Brain microvascular endothelial cell (primary cell): ENCODE measurements around the gene ST8SIA6.

ENCODE experiments used
- DNase-seq: peaks from one replicate; pipeline ENCODE4 v3.0.0-alpha.2; 2020
- H3K27ac ChIP-seq: fragments of 250-450 bp; sonication (Bioruptor Pico); 2 replicates; pipeline ENCODE4 v1.5.1; 2020; ENCODE audit warnings: mild to moderate bottlenecking, moderate library complexity
- H3K27me3 ChIP-seq: fragments of 250-450 bp; sonication (Bioruptor Pico); replicated peaks from 2 replicates; pipeline ENCODE4 v1.5.1; 2020; ENCODE audit warnings: mild to moderate bottlenecking
- H3K36me3 ChIP-seq: fragments of 250-450 bp; sonication (Bioruptor Pico); replicated peaks from 2 replicates; pipeline ENCODE4 v1.5.1; 2020; ENCODE audit warnings: mild to moderate bottlenecking
- H3K4me3 ChIP-seq: 2 replicates; pipeline ENCODE4 v1.5.1; 2011; ENCODE audit warnings: low read depth, mild to moderate bottlenecking, control low read depth, low read length, moderate library complexity
- in situ Hi-C: cut with HindIII; loops from 2 replicates; pipeline ENCODE4 v1.10.0; 2017; ENCODE audit warnings: low sequenced_read_pairs, low pct_ligation_motif_present
- TF ChIP-seq, protein P1 (sequence below): IDR thresholded peaks from 2 replicates; pipeline ENCODE4 v1.5.1; 2011; ENCODE audit warnings: low read depth, mild to moderate bottlenecking, moderate library complexity, low read length, control low read depth, inconsistent platforms; ENCODE audit errors: missing control alignments

The ST8SIA6 gene

DNA sequence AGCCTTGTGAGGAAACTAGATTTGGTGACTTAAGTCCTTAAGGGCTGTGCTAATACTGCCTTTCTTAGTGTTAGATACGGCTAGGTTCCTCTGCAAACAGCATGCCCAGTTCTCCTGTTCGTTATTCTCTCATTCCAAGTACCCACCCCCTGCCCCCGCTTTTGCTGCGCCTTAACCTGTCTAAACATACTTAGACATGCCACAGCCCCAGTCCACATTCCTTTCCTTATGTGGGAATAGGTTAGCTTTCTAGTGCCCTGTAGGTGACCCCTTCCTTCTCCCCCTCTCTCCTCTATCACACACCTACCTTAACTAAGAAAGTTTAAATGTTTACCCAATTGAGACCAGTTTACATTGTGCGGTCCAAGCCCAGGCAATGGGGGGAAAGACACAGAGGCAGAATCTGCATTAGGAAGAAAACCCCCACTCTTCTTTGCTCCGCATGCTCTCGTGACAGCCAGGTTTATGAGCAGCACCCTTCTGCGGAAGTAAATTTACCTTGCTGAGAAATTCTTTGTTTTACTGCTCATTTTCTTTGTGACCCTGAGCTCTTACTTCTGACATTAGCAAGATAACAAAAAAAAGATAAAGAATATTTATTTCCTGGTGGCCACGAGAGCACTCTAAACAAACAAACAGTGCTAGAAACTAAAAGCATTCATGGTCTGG, 177.5 kb downstream of the ST8SIA6 start:
- in situ Hi-C loops, result no loop called here
- Histone ChIP-seq H3K27me3 (no peaks in the 10 kb centered on the region), H3K4me3 (no peak overlapping the region), H3K27ac (no peak overlapping the region), H3K36me3 (no peaks in the 10 kb centered on the region)
- TF ChIP-seq, protein P1, sequence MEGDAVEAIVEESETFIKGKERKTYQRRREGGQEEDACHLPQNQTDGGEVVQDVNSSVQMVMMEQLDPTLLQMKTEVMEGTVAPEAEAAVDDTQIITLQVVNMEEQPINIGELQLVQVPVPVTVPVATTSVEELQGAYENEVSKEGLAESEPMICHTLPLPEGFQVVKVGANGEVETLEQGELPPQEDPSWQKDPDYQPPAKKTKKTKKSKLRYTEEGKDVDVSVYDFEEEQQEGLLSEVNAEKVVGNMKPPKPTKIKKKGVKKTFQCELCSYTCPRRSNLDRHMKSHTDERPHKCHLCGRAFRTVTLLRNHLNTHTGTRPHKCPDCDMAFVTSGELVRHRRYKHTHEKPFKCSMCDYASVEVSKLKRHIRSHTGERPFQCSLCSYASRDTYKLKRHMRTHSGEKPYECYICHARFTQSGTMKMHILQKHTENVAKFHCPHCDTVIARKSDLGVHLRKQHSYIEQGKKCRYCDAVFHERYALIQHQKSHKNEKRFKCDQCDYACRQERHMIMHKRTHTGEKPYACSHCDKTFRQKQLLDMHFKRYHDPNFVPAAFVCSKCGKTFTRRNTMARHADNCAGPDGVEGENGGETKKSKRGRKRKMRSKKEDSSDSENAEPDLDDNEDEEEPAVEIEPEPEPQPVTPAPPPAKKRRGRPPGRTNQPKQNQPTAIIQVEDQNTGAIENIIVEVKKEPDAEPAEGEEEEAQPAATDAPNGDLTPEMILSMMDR, result no peak
- no peak for DNase-seq

DNA sequence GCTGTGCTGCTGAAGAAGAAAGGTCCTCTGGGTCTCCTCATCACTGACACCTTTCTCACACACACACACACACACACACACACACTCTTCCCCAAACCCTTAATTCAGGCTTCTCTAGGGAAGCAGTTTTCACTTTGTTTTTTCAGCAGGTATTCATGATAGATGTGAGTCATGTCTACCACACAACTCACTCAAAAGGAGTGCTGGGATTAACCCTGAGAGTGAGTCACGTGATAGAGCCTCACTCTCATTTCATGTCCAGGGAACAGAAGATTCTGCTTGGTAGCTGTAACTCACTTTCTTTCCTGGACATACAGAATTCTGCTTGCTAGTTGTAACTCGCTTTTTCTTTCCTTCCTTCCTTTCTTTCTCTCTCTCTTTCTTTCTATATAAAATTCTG, 181.0 kb downstream of the ST8SIA6 start:
- Histone ChIP-seq H3K4me3 (no peak overlapping the region), H3K36me3 (no peaks in the 10 kb centered on the region), H3K27me3 (no peaks in the 10 kb centered on the region), H3K27ac (no peak overlapping the region)
- in situ Hi-C loops, result no loop called here
- TF ChIP-seq, protein P1, result no peak
- DNase-seq, result peak; percentile 47

DNA sequence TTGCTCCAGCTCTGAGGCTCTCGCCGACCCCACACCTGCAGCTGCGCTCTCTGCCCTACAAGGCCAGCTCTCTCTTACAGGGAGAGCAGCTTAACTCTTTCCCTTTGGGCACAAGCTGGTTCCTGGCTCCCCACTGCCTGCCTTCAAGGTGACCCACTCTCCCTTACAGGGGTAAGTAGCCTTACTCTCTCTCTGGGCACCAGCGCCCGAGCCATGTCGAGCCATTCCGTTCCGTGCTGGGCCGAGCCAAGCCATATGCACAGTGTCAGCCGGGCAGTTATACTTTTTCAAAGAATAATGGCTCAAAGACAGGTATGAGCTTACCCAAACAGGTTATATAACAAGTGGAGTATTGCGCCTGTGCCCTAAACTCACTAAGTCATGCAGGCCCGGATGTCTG, 181.7 kb downstream of the ST8SIA6 start:
- H3K27ac ChIP-seq, result no peak overlapping the region

More for the DNA sequence above, 181.7 kb downstream of the ST8SIA6 start:
- Histone ChIP-seq H3K27me3 (no peaks in the 10 kb centered on the region), H3K36me3 (no peaks in the 10 kb centered on the region), H3K4me3 (no peak overlapping the region)
- in situ Hi-C loops, result no loop called here
- no peak for DNase-seq
- TF ChIP-seq, protein P1, result no peak
